K562 (cell line): ENCODE results near the gene KIF3B. TPM values are rescaled to one million over a fixed set of nuclear protein-coding genes. Genes with fewer than 3 reads are reported as not detected.

ENCODE experiments used
- ATAC-seq: fragments of 200-7000 bp; cut with Tn5 transposase; 3 replicates; pipeline ENCODE4 v1.9.1; 2020; ENCODE audit warnings: moderate library complexity
- BruUV-seq: library from RNA; stranded (reverse); fragments of 400-500 nt; replicated peaks from 2 replicates; lab custom pipeline; 2021; lab: Mats Ljungman, UMichigan
- CTCF ChIA-PET: fragments of 300-600 bp; formaldehyde crosslinking; extraction: SDS; loops from one replicate; lab custom pipeline; 2021; ENCODE audit warnings: low intra/inter-chr PET ratio; lab: Yijun Ruan, JAX
- POLR2A ChIA-PET: fragments of 300-600, 350-650 bp; sonication (Branson Sonifier 250); formaldehyde crosslinking; extraction: SDS; loops from one replicate; lab custom pipeline; 2021; ENCODE audit warnings: antibody characterized with exemption, inconsistent platforms; lab: Yijun Ruan, JAX
- DNase-seq, 4 experiments: peaks; one replicate each; pipeline versions ENCODE4 v3.0.0 to v3.0.0-alpha.2; 2011 to 2018; ENCODE audit warnings: low spot score in 3 of 4, mixed read lengths in 3 of 4; ENCODE audit errors: extremely low read depth in 1 of 4
- FAIRE-seq: peaks from 2 replicates; lab custom pipeline; 2011; peaks lifted over from hg19 to GRCh38; lab: Jason Lieb, UNC
- H2AFZ ChIP-seq: 2 replicates; pipeline ENCODE4 v1.6.0; 2011; ENCODE audit warnings: low read depth, low read length, control low read depth, inconsistent platforms
- H3K27ac ChIP-seq: fragments of 200-600 bp; 3 replicates; pipeline ENCODE4 v1.8.0; 2011; ENCODE audit warnings: low read depth, mild to moderate bottlenecking, control low read depth, inconsistent platforms, low read length, moderate library complexity, mixed read lengths; ENCODE audit errors: extremely low read depth
- H3K27me3 ChIP-seq, 2 experiments: fragments of 300-600 bp in 1 of 2; 2 replicates in 1 of 2; 3 replicates in 1 of 2; pipeline versions ENCODE4 v1.6.0 to v1.8.0; 2011; ENCODE audit warnings: inconsistent platforms in 2 of 2, low read length in 2 of 2, mild to moderate bottlenecking in 1 of 2, mixed read lengths in 1 of 2, moderate library complexity in 1 of 2; ENCODE audit not compliant: control insufficient read depth in 2 of 2, insufficient read depth in 2 of 2
- H3K36me3 ChIP-seq: fragments of 300-600 bp; 3 replicates; pipeline ENCODE4 v1.8.0; 2011; ENCODE audit warnings: mild to moderate bottlenecking, low read length, inconsistent platforms; ENCODE audit not compliant: control insufficient read depth, insufficient read depth
- H3K4me1 ChIP-seq, 2 experiments: fragments of 200-600 bp in 1 of 2; replicated peaks in 1 of 2; 2 replicates in 1 of 2; 3 replicates in 1 of 2; pipeline versions ENCODE4 v1.5.1 to v1.8.0; 2011; ENCODE audit warnings: inconsistent platforms in 2 of 2, low read length in 2 of 2, mild to moderate bottlenecking in 1 of 2, mixed read lengths in 1 of 2, moderate library complexity in 1 of 2; ENCODE audit not compliant: control insufficient read depth in 2 of 2, insufficient read depth in 2 of 2
- H3K4me2 ChIP-seq: 2 replicates; pipeline ENCODE4 v1.6.1; 2011; ENCODE audit warnings: low read length, control low read depth, inconsistent platforms, mixed read lengths; ENCODE audit not compliant: insufficient read depth
- H3K4me3 ChIP-seq: fragments of 200-600 bp; sonication (generic), shearing (Covaris generic); 2 replicates; pipeline ENCODE4 v1.5.1; 2016; ENCODE audit warnings: control low read depth, inconsistent platforms
- H3K79me2 ChIP-seq: fragments of 200-600 bp; 3 replicates; pipeline ENCODE4 v1.8.0; 2011; ENCODE audit warnings: low read length, inconsistent platforms; ENCODE audit not compliant: control insufficient read depth, insufficient read depth
- H3K9ac ChIP-seq, 2 experiments: 2 replicates each; pipeline versions ENCODE4 v1.6.0 to v1.6.1; 2011; ENCODE audit warnings: low read depth in 2 of 2, low read length in 2 of 2, control low read depth in 1 of 2, inconsistent platforms in 1 of 2, mild to moderate bottlenecking in 1 of 2, mixed read lengths in 1 of 2; ENCODE audit not compliant: insufficient read depth in 1 of 2
- H3K9me1 ChIP-seq: one replicate; pipeline ENCODE4 v1.6.0; 2011; ENCODE audit warnings: inconsistent platforms, mild to moderate bottlenecking, low read length, moderate library complexity; ENCODE audit not compliant: control insufficient read depth, insufficient read depth
- H3K9me3 ChIP-seq: replicated peaks from 2 replicates; pipeline ENCODE4 v1.5.1; 2011; ENCODE audit warnings: low read depth, low read length, inconsistent platforms; ENCODE audit not compliant: control insufficient read depth, insufficient read depth
- H4K20me1 ChIP-seq: replicated peaks from 2 replicates; pipeline ENCODE4 v1.6.1; 2011; ENCODE audit warnings: low read length, inconsistent platforms, mixed read lengths; ENCODE audit not compliant: control insufficient read depth, insufficient read depth
- ARID1B ChIP-seq: fragments of 450-650 bp; IDR thresholded peaks from 2 replicates; pipeline ENCODE4 v1.6.1; 2016; ENCODE audit warnings: antibody characterized with exemption, mild to moderate bottlenecking, inconsistent platforms
- BCL6 ChIP-seq: fragments of 250-450 bp; sonication (Bioruptor Pico); IDR thresholded peaks from 2 replicates; pipeline ENCODE4 v1.4.0; 2020
- BRD4 ChIP-seq: fragments of 200-600 bp; sonication (generic); IDR thresholded peaks from 2 replicates; pipeline ENCODE4 v1.6.1; 2017; ENCODE audit warnings: inconsistent platforms
- FOS ChIP-seq: IDR thresholded peaks from 3 replicates; pipeline ENCODE4 v1.6.1; 2011; ENCODE audit not compliant: insufficient read length; ENCODE audit errors: extremely low read depth
- FOXO4 ChIP-seq: fragments of 450-650 bp; formaldehyde crosslinking; IDR thresholded peaks from 2 replicates; pipeline ENCODE4 v1.4.0; 2020; ENCODE audit warnings: mild to moderate bottlenecking, moderate library complexity
- HEY1 ChIP-seq: fragments of 250-450 bp; sonication (Bioruptor Pico); IDR thresholded peaks from 2 replicates; pipeline ENCODE4 v1.5.0; 2020; ENCODE audit warnings: mild to moderate bottlenecking, moderate library complexity, borderline replicate concordance
- KDM1A ChIP-seq, 2 experiments: fragments of 450-650 bp; IDR thresholded peaks; 2 replicates each; pipeline ENCODE4 v1.6.1; 2016; ENCODE audit warnings: mild to moderate bottlenecking in 2 of 2
- MITF ChIP-seq: IDR thresholded peaks from 2 replicates; pipeline ENCODE4 v1.6.1; 2014; ENCODE audit warnings: antibody characterized with exemption
- NFE2 ChIP-seq: IDR thresholded peaks from 2 replicates; pipeline ENCODE4 v1.6.1; 2014; ENCODE audit warnings: antibody characterized with exemption, low read depth
- POLR3A ChIP-seq: IDR thresholded peaks from 2 replicates; pipeline ENCODE4 v1.6.1; 2011; ENCODE audit warnings: borderline replicate concordance, mild to moderate bottlenecking, moderate library complexity; ENCODE audit not compliant: insufficient read length, insufficient read depth; ENCODE audit errors: extremely low read depth
- RREB1 ChIP-seq: fragments of 250-450 bp; sonication (Bioruptor Pico); IDR thresholded peaks from 2 replicates; pipeline ENCODE4 v1.4.0; 2020
- TAL1 ChIP-seq: fragments of 450-650 bp; IDR thresholded peaks from 2 replicates; pipeline ENCODE4 v1.6.1; 2016; ENCODE audit warnings: mild to moderate bottlenecking
- TCF7 ChIP-seq: sonication (generic); IDR thresholded peaks from 2 replicates; pipeline ENCODE4 v1.6.1; 2016; ENCODE audit warnings: antibody characterized with exemption, borderline replicate concordance
- ZNF146 ChIP-seq: IDR thresholded peaks from one replicate; pipeline ENCODE4 v1.6.1; 2018; ENCODE audit warnings: missing compliant biosample characterization; ENCODE audit not compliant: unreplicated experiment
- WGBS: fragments of 100-300 bp; shearing (Covaris generic); methylation state at CpG from one replicate; pipeline ENCODE4 v1.1.6; 2016; ENCODE audit warnings: low coverage, mixed read lengths; ENCODE audit not compliant: insufficient coverage; ENCODE audit errors: missing lambda C conversion rate; 5-methylcytosine and 5-hydroxymethylcytosine counted together
- in situ Hi-C: fragments of 300-500 bp; cut with MboI; formaldehyde crosslinking; loops from 4 replicates; pipeline ENCODE4 v1.15.0; 2018; ENCODE audit warnings: inconsistent platforms, mixed read lengths
- intact Hi-C: fragments of 100-400 bp; cut with micrococcal nuclease; formaldehyde crosslinking; loops from 2 replicates; pipeline ENCODE4 v1.14.2; 2022
- polyA plus RNA-seq, 8 experiments: library from polyadenylated mRNA; depleted of rRNA in 4 of 8; stranded (reverse) in 5 of 8; unstranded in 3 of 8; fragments of >200 nt; fragmentation: Nextera tagmentation in 2 of 8; fragmentation: Illumina TruSeq in 1 of 8; extraction: Ambion mirVana in 2 of 8; extraction: Trizol in 1 of 8; gene quantifications; 2 replicates each; pipeline versions ENCODE4 v1.2.1 to v1.2.3, GENCODE V29; 2011 to 2014; ENCODE audit warnings: inconsistent platforms in 1 of 8, missing spikeins in 1 of 8
- total RNA-seq, 7 experiments: library from RNA; depleted of rRNA in 6 of 7; stranded (reverse); fragments of >200 nt in 6 of 7; fragmentation: Illumina TruSeq in 2 of 7; extraction: Trizol in 2 of 7; gene quantifications; 2 replicates each; pipeline versions ENCODE4 v1.2.1 to v1.2.3, GENCODE V29; 2011 to 2021; ENCODE audit warnings: low replicate concordance in 1 of 7

The KIF3B gene
- total and polyA plus RNA-seq, 9 of the 15 experiments (the other 6 are each of a cell fraction or from before 2014, with no cell fraction given), result 2.9 to 12.3 (median 8.6) TPM

- 11% methylated on average over 2 of the region's 2 CpGs for WGBS
- ATAC-seq (no peak), DNase-seq (peak in 2 of 4 experiments; percentile 32 to 60), FAIRE-seq (peak; percentile 75)
- peaks cover 8% of the 10 kb centered on the region for H4K20me1 ChIP-seq
- no peak overlapping the region for H3K4me2 ChIP-seq
- H3K4me1 ChIP-seq, result peaks cover 3 to 21% of the 10 kb centered on the region in 2 experiments
- no peaks in the 10 kb centered on the region for H3K9me3 ChIP-seq
- ChIA-PET CTCF (no interaction called here), POLR2A (interaction anchor here (0.7 to 2.8 kb wide), 4 partner anchors 10 to 22 kb away, joined by 3 to 10 read pairs (median 4); no protein-coding TSS in a partner anchor)
- intact Hi-C loops (loop anchor here (5.0 to 10.0 kb wide), 3 partner anchors 82 to 227 kb away; partner anchors contain the start of genes PLAGL2 and POFUT1), in situ Hi-C loops (no loop called here)
- H3K4me3 ChIP-seq, result no peak overlapping the region
- peaks cover 7% of the 10 kb centered on the region; the same call in 1 of the 3 replicates for H3K36me3 ChIP-seq
- H2AFZ ChIP-seq, result no peak overlapping the region
- H3K27ac ChIP-seq, result no peak overlapping the region; the same call in 2 of the 3 replicates
- H3K9ac ChIP-seq, result no peak overlapping the region
- no peaks in the 10 kb centered on the region for H3K9me1 ChIP-seq
- H3K27me3 ChIP-seq, result no peaks in the 10 kb centered on the region
- BruUV-seq, result no TSS peak
- peaks cover 16% of the 10 kb centered on the region for H3K79me2 ChIP-seq
- TF ChIP-seq KDM1A (IDR thresholded peaks at IDR 0.05) (peak in 1 of 2 experiments; percentile 37; a peak in 2 of 4 replicates), ARID1B (peak; percentile 86), RREB1 (no peak), TCF7 (no peak), HEY1 (CRISPR knock-in tag) (no peak), POLR3A (no peak), FOS (peak; percentile 33), MITF (no peak), ZNF146 (CRISPR knock-in tag) (no peak), NFE2 (no peak), BCL6 (CRISPR knock-in tag) (no peak), BRD4 (no peak), FOXO4 (CRISPR knock-in tag) (no peak), TAL1 (peak; percentile 51)
Observed at GRCh38 chr20:32354592-32355416, 77.4 kb downstream of the KIF3B start.
